ENCODE measurements around the gene PTS. TPM values are rescaled to one million over a fixed set of nuclear protein-coding genes. Genes with fewer than 3 reads are reported as not detected.

Gene PTS
- total RNA-seq, 1 experiment from 2014 or later = 28.3 TPM

DNA sequence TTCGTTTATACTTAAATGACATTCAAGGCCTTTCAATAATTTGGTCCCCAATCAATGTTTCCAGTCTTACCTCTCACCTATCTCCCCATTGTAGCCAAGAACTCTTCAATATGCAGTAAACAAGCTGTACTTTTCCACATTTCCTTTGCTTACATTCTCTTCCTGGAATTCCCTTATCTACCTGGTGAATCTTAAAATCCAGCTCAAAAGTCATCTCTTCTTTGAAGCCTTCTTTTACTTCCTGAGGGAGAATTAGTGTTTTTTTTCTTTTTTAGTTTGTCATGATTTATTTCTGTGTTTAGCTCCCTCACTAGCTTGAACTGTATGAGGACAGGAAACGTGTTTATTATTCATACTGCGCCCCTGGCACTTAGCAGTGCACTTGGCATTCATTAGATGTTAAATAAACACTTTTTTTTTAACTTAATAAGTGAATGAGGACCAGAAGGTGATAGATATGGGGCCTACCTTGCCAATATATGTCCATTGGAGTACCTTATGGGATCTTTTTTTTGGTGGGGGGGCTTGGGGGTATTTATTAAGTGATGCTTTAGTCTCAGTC, 4.9 kb upstream of the PTS start:
- no peak for DNase-seq (ENCODE audit: low spot score)

DNA sequence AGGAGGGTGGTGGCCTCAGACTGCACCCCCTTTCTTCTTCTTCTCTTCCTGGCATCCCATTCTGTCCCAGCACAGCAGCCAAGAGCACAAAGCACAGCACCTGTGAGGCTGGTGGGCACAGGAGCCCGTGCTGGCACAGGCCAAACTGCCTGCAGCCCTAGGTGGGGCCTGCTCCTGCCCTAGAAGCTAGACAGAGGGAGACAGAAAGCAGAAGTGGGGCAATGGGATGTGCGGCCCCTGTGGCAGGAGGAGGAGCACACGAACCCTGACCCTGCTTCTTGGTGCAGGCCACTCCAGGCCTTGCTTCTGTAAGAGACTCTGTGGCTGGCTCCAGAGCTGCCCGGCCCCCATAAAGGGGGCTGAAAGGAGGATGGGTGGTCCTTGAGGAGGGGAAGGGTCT, 3.9 kb upstream of the PTS start:
- DNase-seq (ENCODE audit: low spot score) = no peak

DNA sequence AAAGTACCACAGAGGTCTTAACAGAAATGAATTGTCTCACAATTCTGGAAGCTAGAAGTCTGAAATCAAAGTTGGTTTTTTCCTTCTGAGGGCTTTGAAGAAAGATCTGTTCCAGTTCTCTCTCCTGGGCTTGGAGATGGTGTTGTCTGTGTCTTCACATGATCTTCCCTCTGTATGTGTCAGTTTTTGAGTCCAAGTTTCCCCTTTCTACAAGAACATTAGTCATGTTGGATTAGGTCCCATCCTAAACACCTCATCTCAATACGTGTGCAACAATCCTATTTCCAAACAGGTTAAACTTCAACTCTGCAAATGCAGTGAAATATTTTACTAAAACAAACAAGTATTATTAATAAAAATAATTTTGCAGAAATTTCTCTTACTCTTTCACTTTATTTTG, 3.1 kb upstream of the PTS start:
- DNase-seq (ENCODE audit: low spot score) = no peak

DNA sequence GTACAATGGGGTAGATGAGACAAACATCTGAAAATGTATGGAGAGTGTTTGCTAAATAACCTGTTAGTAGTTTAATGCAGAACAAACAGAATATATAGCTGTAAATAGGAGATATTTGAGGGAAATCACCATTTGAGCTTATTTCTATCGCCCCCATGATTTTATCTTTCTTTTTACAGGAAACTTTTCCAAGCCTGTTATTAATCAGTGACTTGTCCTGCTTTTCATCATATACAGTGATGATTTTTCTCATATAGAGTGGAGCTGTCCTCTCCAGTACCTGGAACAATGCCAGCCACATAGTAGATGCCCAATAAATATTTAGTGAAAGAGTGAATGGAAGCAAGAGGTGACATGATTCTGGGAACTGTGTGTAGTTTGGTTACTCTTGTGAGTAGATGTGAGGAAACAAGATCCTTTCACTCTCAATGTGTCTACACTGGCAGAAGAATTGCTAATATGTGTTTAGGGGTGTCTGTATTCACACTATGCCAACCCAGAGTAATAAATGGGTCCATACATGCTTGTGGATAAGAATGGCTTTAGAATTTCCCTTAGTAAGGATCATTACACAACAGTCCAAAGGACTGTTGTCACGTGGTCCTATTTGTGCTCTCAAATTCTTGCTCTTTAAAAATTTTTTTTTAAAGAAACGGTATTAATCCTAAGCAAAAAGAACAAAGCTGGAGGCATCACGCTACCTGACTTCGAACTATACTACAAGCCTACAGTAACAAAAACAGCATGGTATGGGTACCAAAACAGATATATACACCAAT, 2.3 kb upstream of the PTS start:
- no peak for DNase-seq (ENCODE audit: low spot score)

DNA sequence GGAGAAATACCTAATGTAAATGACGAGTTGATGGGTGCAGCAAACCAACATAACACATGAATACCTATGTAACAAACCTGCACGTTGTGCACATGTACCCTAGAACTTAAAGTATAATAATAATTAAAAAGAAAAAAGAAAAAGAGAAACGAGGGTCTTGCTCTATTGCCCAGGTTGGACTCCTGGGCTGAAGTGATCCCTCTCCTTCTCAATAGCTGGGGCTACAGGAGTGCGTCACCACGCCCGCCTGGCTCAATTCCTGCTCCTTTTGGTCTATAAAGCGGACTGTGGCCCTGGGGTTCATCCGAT, 521 bp upstream of the PTS start:
- no peak for DNase-seq (ENCODE audit: low spot score)

DNA sequence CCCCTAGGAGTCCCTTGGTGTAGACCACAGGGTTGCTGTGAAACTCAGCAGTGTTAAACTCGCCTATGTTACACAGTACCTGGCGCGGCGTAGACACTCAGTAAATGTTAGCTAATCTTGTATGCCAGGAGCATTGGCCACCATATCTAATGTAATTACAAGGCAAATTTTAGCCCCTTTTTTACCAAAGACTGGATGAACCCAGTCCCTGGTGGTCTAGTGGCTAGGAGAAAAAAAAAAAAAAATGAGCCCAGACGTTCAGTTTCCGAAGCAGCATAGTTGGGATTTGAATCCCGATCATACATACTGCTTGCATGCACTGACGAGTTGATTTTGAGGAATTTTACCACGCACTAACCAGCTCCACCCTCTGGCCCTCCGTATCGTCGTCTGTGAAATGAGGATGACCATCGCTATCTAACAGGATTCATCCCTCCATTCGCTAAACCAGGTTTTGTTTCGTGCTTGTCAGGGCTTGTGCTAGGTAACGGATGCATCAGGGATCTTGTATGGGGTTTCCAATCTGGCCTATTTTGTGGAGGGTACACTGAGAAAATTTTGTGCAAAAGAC, 688 bp downstream of the PTS start:
- no peak for DNase-seq (ENCODE audit: low spot score)

DNA sequence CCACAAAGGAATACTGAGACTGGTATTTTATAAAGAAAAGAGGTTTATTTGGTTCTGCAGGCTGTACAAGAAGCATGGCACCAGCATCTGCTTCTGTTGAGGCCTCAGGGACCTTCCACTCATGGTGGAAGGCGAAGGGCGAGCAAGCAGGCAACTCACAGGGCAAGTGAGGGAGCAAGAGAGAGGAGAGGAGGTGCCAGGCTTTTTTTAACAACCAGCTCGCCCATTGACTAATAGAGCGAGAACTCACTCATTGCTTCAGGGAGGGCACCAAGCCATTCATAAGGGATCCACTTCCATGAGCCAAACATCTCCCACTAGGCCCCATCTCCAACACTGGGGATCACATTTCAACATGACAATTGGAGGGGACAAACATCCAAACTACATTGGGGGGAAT, 1.2 kb downstream of the PTS start:
- DNase-seq (ENCODE audit: low spot score) = no peak

DNA sequence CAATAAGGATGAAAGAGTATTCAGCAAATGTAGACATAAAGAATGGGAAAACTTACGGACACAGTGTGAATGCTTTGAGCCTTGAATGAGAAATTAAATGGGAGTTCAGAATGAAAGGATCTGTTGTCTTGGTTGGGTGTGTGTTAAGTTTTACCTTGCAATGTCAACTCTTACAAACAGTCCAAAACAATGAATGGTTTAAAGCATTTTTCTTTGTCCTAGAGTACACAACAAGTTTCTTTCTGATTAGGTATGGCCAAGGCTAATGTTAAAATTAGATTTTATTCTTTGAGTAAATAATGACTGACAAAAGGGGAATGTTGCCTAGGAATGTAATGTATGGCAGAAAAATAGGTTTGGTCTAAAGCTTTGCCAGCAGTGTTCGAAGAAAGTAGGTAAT, 2.5 kb downstream of the PTS start:
- DNase-seq (ENCODE audit: low spot score) = no peak

DNA sequence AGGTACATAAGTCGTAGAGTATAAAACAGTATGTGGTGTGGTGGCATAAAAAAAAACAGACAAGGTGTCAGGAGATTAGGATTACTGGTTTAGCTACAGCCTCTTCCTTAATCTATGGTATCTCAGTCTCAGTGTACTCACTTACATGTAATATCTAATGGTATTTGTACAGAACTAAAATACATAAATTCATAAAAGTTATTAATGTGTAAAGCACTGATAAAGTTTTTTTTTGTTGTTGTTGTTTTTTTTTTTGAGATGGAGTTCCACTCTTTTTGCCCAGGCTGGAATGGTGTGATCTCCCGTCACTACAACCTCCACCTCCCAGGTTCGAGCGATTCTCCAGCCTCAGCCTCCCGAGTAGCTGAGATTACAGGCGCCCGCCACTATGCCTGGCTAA, 2.9 kb downstream of the PTS start:
- no peak for DNase-seq (ENCODE audit: low spot score)

DNA sequence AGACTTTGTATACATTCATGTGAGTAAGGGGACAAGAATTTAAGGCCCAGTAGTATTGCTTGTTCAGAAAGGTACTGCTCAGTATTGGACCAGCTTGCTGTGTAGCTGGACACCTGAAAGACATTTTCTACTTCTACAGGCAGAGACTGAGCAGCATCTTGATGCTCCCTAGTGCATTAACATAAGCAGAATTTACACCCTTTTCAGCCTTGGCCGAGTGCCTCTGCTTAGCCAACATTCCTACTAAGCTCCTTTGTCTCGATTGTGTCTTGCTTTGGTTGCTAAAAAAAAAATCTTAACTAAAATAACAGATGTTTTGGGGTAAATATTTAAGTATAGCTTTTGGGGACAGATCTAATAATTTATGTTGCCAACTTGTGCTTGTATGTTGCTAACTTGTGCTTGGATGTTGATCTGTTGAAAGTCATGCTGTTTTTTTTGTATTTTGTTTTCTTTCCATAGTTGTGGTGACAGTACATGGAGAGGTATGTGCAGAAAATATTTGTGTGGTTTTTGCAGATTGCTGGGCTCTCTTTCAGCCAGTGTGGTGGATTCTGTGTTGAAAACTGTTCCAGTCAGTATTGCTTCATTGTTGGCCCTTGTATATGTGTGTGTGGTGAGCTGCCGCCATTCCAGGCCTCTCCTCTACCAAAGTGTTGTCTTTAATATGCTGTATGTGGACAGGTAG, 3.7 kb downstream of the PTS start:
- DNase-seq (ENCODE audit: low spot score) = no peak

DNA sequence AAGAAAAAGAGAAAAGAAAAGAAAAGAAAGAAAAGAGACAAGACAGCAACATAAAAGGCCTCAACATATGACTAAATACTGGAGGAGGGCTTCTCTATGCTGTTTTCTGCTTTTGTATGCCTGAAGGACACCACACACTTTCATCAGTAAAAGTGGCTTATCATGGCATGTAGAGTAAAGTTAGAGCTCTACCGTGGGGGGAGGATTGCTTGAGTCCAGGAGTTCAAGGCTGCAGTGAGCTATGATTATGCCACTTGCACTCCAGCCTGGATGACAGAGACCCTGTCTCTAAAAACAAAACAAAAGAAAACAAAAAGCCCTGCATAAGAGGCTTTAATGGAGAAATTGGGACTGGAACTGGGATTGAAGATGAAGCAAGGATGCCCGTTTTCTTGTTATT, 5.7 kb downstream of the PTS start:
- DNase-seq (ENCODE audit: low spot score) = no peak

DNA sequence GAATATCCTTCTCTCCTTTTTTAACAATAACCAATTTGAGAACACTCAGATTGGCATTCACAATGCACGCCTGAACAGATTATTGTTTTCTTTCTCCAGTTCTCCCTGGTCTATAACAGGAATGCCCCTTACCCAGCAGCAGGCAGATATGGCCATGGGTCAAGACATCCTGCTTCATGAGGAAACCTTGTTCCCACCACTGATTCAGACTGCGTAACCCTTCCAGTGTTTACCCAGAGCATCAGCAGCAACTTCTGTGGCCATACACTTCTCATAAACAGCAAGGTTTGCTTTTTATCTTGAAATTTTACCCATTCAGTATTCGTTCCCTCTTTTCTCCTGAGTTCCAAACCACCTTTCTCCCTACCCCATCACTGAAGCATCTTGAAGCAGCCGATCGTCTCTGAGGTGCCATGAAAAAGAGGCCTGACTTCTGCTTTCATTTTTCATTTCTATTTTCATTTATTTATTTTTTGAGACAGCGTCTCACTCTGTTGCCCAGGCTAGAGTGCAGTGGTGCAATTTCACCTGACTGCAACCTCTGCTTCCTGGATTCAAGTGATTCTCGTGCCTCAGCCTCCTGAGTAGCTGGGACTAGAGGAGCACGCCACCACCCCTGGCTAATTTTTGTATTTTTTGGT, 9.6 kb downstream of the PTS start:
- no peak for DNase-seq (ENCODE audit: low spot score)

DNA sequence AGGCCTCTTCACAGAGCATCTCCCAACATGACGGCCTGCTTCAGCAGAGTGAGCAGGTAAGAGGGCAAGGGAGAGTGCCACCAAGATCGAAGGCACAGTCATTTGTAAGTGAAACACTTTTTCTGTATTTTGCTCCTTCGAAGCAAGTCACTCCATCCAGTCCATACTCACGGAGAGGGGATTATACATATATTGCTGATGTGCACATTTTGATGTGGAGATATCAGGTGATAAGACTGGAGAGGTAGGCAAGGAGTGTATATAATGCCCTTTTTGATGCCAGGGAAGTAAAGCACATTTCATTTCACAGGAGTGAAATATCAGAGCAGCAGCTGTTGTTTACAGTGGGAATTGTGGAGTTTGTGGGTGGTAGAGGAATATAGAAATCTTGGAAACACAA, 11.2 kb downstream of the PTS start:
- no peak for DNase-seq (ENCODE audit: low spot score)

DNA sequence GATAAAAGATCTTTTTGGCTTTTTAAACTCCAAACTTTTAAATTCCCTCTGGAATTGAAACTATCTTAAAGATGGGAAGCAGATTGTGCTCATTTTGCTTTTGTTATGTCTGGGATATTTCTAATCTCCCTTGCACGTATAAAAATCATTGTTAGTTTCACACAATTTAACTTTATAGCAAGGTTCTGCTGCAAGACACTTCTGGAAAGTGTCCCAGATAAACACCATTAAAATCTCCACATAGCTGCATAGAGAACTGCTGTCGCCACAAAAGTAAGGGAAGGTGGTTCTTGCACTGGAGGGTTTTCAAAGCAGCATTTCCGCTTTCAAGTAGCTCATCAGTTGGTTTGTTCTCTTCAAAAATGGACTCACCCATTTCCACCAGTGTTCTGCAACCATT, 11.8 kb downstream of the PTS start:
- no peak for DNase-seq (ENCODE audit: low spot score)

DNA sequence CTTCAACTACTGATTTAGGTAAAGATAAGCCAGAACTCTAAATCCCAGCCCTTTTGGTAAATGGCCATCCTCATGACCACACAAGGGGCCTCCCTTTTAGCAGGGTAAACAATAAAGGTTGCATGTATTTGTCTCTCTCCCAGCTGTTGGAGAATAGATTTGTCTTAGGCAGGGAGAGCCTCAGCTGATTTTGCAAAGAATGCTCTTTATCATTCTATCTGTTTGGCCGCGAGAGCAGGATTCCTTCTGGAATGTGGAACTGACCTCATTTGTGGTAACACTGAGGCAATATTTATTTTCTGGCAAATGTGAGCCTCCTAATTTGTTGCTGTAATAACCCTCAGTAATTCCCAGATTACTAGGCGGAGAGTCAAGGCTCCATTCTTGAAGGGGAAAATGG, 15.3 kb downstream of the PTS start:
- DNase-seq (ENCODE audit: low spot score) = no peak

DNA sequence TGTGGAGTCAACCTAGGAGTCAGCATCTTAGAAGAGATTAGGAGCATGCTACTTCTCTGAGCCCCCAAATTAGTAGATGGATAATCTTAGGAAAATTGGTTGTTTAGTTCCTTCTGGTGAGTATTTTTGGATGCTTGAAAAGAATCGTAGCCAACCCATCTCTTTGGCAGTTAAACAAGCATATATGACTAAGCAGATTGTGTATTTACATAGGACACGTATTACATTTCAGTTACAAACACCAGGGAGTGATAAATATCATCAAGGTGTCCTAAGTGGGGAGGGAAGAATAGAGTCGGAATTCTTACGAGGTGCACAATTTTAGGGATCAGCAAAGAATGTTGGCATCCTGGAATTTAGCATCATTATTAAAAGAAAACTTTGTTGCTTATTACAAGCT, 21.0 kb downstream of the PTS start:
- no peak for DNase-seq (ENCODE audit: low spot score)

DNA sequence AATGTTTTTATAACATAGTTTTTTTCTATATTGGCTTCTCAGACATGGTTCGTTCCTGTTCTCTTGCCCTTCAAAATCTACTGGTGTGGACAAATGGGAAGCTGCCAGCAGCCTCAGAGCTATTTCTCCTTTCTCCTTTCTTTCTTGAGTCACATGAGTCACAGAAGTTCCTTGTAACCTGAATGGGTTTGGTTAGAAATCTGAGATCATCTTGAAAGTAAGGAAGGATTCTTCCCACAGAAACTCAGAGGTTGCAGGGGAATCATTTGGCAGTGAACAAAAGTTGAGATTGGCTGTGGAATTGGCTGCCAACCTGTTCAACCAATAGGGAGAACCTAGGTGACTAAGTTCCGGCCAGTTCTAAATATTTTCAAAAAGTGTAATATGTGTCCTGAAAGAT, 22.0 kb downstream of the PTS start:
- DNase-seq (ENCODE audit: low spot score) = no peak

DNA sequence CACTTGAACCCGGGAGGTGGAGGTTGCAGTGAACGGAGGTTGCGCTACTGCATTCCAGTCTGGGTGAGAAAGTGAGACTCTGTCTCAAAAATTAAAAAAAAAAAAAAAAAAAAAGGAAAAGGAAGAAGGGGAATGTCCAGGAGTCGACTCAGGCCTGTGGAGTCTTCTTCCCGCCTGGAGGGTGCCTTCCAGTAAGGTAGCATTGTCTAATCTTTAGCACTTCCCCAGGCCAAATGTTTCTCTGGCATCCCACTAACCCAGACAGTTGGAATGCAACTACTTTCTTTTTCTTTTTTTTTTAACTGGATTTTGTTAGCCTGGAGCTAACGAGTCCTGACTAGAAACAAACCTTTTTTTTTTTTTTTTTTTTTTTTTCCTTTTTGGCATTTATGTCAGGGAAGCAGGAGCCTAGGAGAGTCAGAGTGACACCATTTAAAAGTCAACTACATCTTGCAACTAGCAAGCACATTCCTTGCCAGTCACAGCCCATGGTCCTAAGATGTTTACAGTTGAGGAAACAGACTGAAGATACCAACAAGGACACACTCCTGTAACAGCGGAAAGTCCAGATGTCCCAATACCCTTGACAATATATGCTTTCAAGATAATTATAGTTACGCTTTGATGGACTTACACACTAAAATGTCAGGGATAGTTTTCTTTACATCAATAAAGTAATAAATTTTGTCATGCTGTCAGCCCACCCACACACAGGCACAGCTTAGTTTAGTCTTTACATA, 23.8 kb downstream of the PTS start:
- no peak for DNase-seq (ENCODE audit: low spot score)

DNA sequence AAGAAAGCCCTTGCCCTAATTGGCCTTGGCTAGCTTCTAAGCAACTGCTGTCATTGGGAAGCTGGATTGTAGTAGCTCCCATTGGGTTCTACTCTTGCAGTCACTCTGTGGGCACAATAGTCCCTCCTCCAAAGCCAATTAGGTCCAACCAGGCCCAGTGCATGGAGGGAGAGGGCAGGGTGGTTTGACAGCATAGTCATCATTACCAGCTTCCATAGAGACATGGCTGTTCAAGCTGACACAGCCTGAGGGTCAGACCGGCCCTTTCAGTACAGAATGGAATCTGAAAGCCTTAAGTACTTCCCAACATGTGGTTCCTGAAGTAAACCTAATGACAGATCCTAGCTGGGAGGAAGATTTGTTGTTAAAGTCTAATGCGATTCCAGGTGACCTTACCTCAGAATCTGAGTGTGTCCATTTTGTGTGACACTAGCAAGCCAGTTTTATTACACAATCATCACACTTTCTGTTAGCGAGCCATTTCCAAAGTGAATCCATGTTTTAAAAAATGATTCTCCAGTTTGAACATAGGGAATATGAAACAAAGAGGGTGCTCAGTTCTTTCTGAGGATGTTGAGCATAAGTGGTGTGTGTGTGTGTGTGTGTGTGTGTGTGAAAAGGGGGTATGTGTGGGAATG, 27.5 kb downstream of the PTS start:
- DNase-seq (ENCODE audit: low spot score) = no peak

DNA sequence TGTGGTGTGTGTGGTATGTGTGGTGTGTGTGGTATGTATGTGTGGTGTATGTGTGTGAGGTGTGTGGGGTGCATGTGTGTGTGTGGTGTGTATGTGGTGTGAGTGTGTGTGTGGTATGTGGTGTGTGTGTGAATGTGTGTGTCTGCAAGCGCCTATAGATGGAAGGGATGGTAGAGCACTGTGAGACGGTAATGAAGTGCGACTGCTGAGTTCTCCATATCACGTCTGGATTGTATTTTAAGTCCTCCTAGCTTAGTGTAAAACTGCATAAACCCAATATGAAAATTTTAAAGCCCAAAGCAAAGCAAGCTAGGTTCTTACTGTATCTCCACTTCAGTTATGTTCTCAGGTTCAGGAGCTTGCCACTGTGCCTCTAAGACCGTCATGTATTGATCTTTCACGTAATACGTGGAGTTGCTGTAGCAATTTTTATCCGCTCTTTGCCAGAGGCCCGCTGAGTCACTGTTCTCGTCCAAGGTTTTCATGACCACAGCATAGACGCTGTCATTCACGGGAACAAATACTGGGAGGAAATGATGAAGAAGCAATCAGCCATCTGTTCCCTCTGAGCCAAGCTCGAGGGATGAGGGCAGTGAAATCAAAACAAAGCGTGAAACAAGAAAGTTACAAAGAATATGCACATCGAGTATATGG, 29.0 kb downstream of the PTS start:
- DNase-seq (ENCODE audit: low spot score) = no peak

DNA sequence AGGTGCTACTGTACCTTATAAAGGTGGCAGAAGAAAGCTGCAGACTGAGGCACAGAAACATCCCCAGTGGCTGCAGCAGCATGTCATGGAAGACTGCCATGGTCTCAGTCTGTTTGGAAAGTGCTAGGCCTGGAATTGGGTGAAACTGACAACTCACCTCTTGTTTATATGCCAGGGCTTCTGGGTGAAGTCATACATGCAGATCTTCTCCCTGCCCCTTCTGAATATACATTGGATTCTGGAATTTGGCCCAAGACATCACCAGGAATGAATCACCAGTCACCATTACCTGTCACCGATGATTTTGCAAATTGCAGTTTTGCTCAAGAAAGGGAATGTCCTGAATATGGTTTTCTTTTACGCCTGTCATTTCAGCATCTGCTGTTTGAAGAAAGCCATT, 34.3 kb downstream of the PTS start, which contains the start of gene PLET1:
Gene PLET1, minus strand, starts transcription at position 371 of the 400 bp plus-strand sequence. Its CDS starts 271 bp downstream, at position 100.
- DNase-seq (ENCODE audit: low spot score) = no peak
